Umbilical cord (tissue), 2 donors: ENCODE results near the gene CEP95. TPM values are rescaled to one million over a fixed set of nuclear protein-coding genes. Genes with fewer than 3 reads are reported as not detected.
"Not testable (repeated sequence)": the region's sequence is repeated elsewhere in the genome, so short reads cannot be mapped to it uniquely, and the experiment has no call there.

Source experiments
- DNase-seq: peaks from one replicate; pipeline ENCODE4 v3.0.0-alpha.2; 2015; ENCODE audit warnings: low spot score
- total RNA-seq: library from RNA; depleted of rRNA; stranded (reverse); fragments of >200 nt; gene quantifications from one replicate; pipeline ENCODE4 v1.2.3, GENCODE V29; 2014; ENCODE audit warnings: low replicate concordance; ENCODE audit not compliant: insufficient read depth

The CEP95 gene
- total RNA-seq, 1 donor from 2014 or later: 40.4 TPM

- no peak for DNase-seq
Observed at GRCh38 chr17:64571746-64572145, 65.0 kb downstream of the CEP95 start.

- DNase-seq: peak; percentile 3
Observed at GRCh38 chr17:64572682-64573154, 65.9 kb downstream of the CEP95 start.

- no peak for DNase-seq
Observed at GRCh38 chr17:64573214-64573613, 66.4 kb downstream of the CEP95 start.

GRCh38 chr17:64574646-64575045 lies 67.9 kb downstream of the CEP95 start:
- DNase-seq: no peak

GRCh38 chr17:64575431-64575830 lies 68.7 kb downstream of the CEP95 start:
- DNase-seq: no peak

- DNase-seq: not testable (repeated sequence)
Observed at GRCh38 chr17:64577025-64577424, 70.2 kb downstream of the CEP95 start.

GRCh38 chr17:64579917-64580316 lies 73.1 kb downstream of the CEP95 start:
- no peak for DNase-seq

GRCh38 chr17:64580384-64581315 lies 73.9 kb downstream of the CEP95 start:
- DNase-seq: no peak

GRCh38 chr17:64583038-64583437 lies 76.3 kb downstream of the CEP95 start:
- no peak for DNase-seq

GRCh38 chr17:64585146-64585545 lies 78.4 kb downstream of the CEP95 start:
- no peak for DNase-seq

Other genes starting within 250 kb of the CEP95 start
- 51.5 TPM for gene TEX2, start 243.7 kb upstream of the CEP95 start, total RNA-seq
- 21.2 TPM for gene PECAM1, start 116.1 kb upstream of the CEP95 start, total RNA-seq
- 9.9 TPM for gene MILR1, start 57.9 kb upstream of the CEP95 start, total RNA-seq
- gene POLG2, start 9.9 kb upstream of the CEP95 start, total RNA-seq: 9.6 TPM
- 526 TPM for gene DDX5, start 688 bp upstream of the CEP95 start, total RNA-seq
- 36.6 TPM for gene SMURF2, start 155.3 kb downstream of the CEP95 start, total RNA-seq